HL-60/S4 treated with retinoic acid at 250 ng/mL for 4 days and 3 days (cell line): Measurements from ENCODE around the gene KIF18B.

Experiments
- in situ Hi-C: fragments of 300-500 bp; cut with MboI; formaldehyde crosslinking; loops from 2 replicates; pipeline ENCODE4 v1.7.0; 2022; ENCODE audit warnings: low sequenced_read_pairs

Gene KIF18B

GRCh38 chr17:44887016-44887415 is 60.6 kb downstream of the KIF18B start:
- in situ Hi-C loops, result no loop called here

GRCh38 chr17:44884941-44885340 is 62.6 kb downstream of the KIF18B start:
- in situ Hi-C loops, result no loop called here

- in situ Hi-C loops, result no loop called here
Measured at GRCh38 chr17:44881145-44881544, 66.4 kb downstream of the KIF18B start.

- in situ Hi-C loops, result no loop called here
Measured at GRCh38 chr17:44880062-44880461, 67.5 kb downstream of the KIF18B start.

GRCh38 chr17:44879376-44879775 is 68.2 kb downstream of the KIF18B start:
- in situ Hi-C loops, result no loop called here

GRCh38 chr17:44878627-44879221 is 68.8 kb downstream of the KIF18B start:
- in situ Hi-C loops, result no loop called here

GRCh38 chr17:44877121-44877520 is 70.5 kb downstream of the KIF18B start:
- in situ Hi-C loops, result no loop called here

- in situ Hi-C loops, result no loop called here
Measured at GRCh38 chr17:44875761-44876160, 71.8 kb downstream of the KIF18B start.
